Measurements from ENCODE around the gene SMARCA4. TPM values are rescaled to one million over a fixed set of nuclear protein-coding genes. Genes with fewer than 3 reads are reported as not detected.

Gene SMARCA4
- total and polyA plus RNA-seq, 2 experiments from 2014 or later, result 177 to 336 TPM

GRCh38 chr19:11033251-11033650 is 72.4 kb downstream of the SMARCA4 start (continued):
- TF ChIP-seq, protein P1, sequence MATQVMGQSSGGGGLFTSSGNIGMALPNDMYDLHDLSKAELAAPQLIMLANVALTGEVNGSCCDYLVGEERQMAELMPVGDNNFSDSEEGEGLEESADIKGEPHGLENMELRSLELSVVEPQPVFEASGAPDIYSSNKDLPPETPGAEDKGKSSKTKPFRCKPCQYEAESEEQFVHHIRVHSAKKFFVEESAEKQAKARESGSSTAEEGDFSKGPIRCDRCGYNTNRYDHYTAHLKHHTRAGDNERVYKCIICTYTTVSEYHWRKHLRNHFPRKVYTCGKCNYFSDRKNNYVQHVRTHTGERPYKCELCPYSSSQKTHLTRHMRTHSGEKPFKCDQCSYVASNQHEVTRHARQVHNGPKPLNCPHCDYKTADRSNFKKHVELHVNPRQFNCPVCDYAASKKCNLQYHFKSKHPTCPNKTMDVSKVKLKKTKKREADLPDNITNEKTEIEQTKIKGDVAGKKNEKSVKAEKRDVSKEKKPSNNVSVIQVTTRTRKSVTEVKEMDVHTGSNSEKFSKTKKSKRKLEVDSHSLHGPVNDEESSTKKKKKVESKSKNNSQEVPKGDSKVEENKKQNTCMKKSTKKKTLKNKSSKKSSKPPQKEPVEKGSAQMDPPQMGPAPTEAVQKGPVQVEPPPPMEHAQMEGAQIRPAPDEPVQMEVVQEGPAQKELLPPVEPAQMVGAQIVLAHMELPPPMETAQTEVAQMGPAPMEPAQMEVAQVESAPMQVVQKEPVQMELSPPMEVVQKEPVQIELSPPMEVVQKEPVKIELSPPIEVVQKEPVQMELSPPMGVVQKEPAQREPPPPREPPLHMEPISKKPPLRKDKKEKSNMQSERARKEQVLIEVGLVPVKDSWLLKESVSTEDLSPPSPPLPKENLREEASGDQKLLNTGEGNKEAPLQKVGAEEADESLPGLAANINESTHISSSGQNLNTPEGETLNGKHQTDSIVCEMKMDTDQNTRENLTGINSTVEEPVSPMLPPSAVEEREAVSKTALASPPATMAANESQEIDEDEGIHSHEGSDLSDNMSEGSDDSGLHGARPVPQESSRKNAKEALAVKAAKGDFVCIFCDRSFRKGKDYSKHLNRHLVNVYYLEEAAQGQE (IDR thresholded peaks at IDR 0.05; ENCODE audit: unreplicated experiment), result no peak
- TF ChIP-seq CREB1 (CRISPR knock-in tag; IDR thresholded peaks at IDR 0.05; ENCODE audit: low read depth), result no peak

GRCh38 chr19:11033763-11034162 is 72.9 kb downstream of the SMARCA4 start:
- no peaks in the 10 kb centered on the region for H3K4me1 Mint-ChIP-seq
- H3K79me2 ChIP-seq (replicated peaks; ENCODE audit: insufficient read depth), result peaks cover 22% of the 10 kb centered on the region
- DNase-seq (ENCODE audit: low spot score), result no peak
- no peak for ATAC-seq
- no peaks in the 10 kb centered on the region for H3K9me3 Mint-ChIP-seq
- no peaks in the 10 kb centered on the region for H3K4me1 ChIP-seq (ENCODE audit: insufficient read depth)
- peaks cover 92% of the 10 kb centered on the region for H3K36me3 Mint-ChIP-seq (ENCODE audit: low read depth)
- H3K4me2 ChIP-seq, result no peak overlapping the region
- H3F3A ChIP-seq (replicated peaks; ENCODE audit: low read depth), result peaks cover 46% of the 10 kb centered on the region
- no peaks in the 10 kb centered on the region for H3K9me2 ChIP-seq (ENCODE audit: insufficient read depth)
- peaks cover 26% of the 10 kb centered on the region for H4K20me1 ChIP-seq (replicated peaks; ENCODE audit: insufficient read depth)
- no peak overlapping the region for H3K4me3 ChIP-seq
- no peak overlapping the region for H3K27ac Mint-ChIP-seq
- H3K4me3 Mint-ChIP-seq, result no peak overlapping the region
- H3K27ac ChIP-seq (ENCODE audit: low read depth), result no peak overlapping the region
- no peaks in the 10 kb centered on the region for H3K27me3 ChIP-seq (ENCODE audit: insufficient read depth)
- H2AFZ ChIP-seq, result no peak overlapping the region
- H3K36me3 ChIP-seq (ENCODE audit: insufficient read depth), result peaks cover 25% of the 10 kb centered on the region
- H3K27me3 Mint-ChIP-seq (ENCODE audit: insufficient read depth, low read depth, poor library complexity), result peaks cover 18% of the 10 kb centered on the region
- TF ChIP-seq CTCF (conservative IDR thresholded peaks at IDR 0.05; ENCODE audit: low read depth in 2 of 2), result no peak
- no peak for TF ChIP-seq ETS1 (IDR thresholded peaks at IDR 0.05)
- TF ChIP-seq ZNF114 (CRISPR knock-in tag; IDR thresholded peaks at IDR 0.05), result no peak
- TF ChIP-seq ZNF462 (CRISPR knock-in tag; IDR thresholded peaks at IDR 0.05), result no peak
- TF ChIP-seq POLR2AphosphoS5 (IDR thresholded peaks at IDR 0.05; ENCODE audit: low read depth), result no peak
- TF ChIP-seq EZH2phosphoT487 (IDR thresholded peaks at IDR 0.05; ENCODE audit: unreplicated experiment), result no peak
- TF ChIP-seq JUNB (IDR thresholded peaks at IDR 0.05; ENCODE audit: unreplicated experiment), result no peak
- no peak for TF ChIP-seq EZH2 (IDR thresholded peaks at IDR 0.05; ENCODE audit: low read depth, unreplicated experiment)
- TF ChIP-seq NANOG (IDR thresholded peaks at IDR 0.05; ENCODE audit: borderline replicate concordance), result no peak

Measured in GM23338 (cell line).